Mucosa of descending colon (tissue), 3 donors: ENCODE measurements around the gene PNLIPRP2. TPM values are rescaled to one million over a fixed set of nuclear protein-coding genes. Genes with fewer than 3 reads are reported as not detected.
A peak's percentile ranks its signal among the peaks of the same experiment; 100 is the strongest.

Experiments
- ATAC-seq: fragments of 200-7000 bp; cut with Tn5 transposase; one replicate; pipeline ENCODE4 v1.9.1; 2020; ENCODE audit warnings: mild to moderate bottlenecking, moderate library complexity
- DNase-seq, 3 donors: peaks; one replicate each; pipeline ENCODE4 v3.0.0-alpha.2; 2020
- H3K36me3 ChIP-seq: fragments of 200-600 bp; one replicate; pipeline ENCODE4 v1.8.0; 2021; ENCODE audit warnings: low read depth, mild to moderate bottlenecking
- H3K4me1 ChIP-seq: fragments of 200-600 bp; one replicate; pipeline ENCODE4 v1.8.0; 2021; ENCODE audit warnings: low read depth, mild to moderate bottlenecking
- H3K4me3 ChIP-seq: fragments of 200-600 bp; one replicate; pipeline ENCODE4 v1.8.0; 2021; ENCODE audit warnings: mild to moderate bottlenecking
- H3K9me3 ChIP-seq: fragments of 200-600 bp; one replicate; pipeline ENCODE4 v1.8.0; 2021; ENCODE audit warnings: mild to moderate bottlenecking
- intact Hi-C, 2 donors: fragments of 100-400 bp; cut with DNase I in 1 of 2; cut with micrococcal nuclease in 1 of 2; formaldehyde crosslinking; loops; one replicate each; pipeline versions ENCODE4 v1.11.0 to v1.11.1; 2022; cut with DNase I, micrococcal nuclease
- total RNA-seq, 3 donors: library from RNA; stranded (reverse); fragmentation: NEBNext Ultra II Directional in 2 of 3; extraction: Animal tissue kit (Norgen Biotek cat#: 25700) in 2 of 3; gene quantifications; one replicate each; pipeline versions ENCODE4 v1.2.1 to v1.2.4, GENCODE V29; 2021 to 2023
- TF ChIP-seq, protein P1 (sequence below): fragments of 200-600 bp; IDR thresholded peaks from one replicate; pipeline ENCODE4 v1.8.0; 2022; ENCODE audit warnings: antibody characterized with exemption, mild to moderate bottlenecking
- donor health status: DM: no; HTN: no; CAD: no; lungs with moderate emphysema.
- donor health status: DM: no; HTN: no; CAD: no.
- donor health status: DM: no; HTN: yes; CAD: no.

Gene PNLIPRP2
- total RNA-seq, 3 donors from 2014 or later: 2.8 to 8.9 (median 2.8) TPM

DNA sequence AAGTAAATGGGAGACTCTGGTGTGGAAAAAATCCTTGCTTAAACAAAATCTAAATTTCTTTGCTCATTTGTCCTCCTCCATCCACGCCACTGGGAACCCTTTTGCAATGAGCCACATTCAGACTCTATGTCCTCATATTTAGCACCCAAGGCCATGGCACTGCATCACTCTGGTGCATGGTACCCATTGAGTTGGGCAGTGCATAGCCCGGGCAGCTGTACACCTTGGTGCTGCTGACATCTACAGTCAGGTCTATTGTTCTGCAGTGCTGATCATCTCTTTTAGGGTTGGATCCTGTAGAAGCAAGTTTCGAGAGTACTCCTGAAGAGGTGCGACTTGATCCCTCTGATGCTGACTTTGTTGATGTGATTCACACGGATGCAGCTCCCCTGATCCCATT is 23.2 kb upstream of the PNLIPRP2 start:
- no peak for DNase-seq
- intact Hi-C loops: no loop called here
- Histone ChIP-seq H3K4me1 (no peaks in the 10 kb centered on the region), H3K9me3 (no peaks in the 10 kb centered on the region), H3K36me3 (no peaks in the 10 kb centered on the region), H3K4me3 (no peak overlapping the region)
- peak; percentile 20 for ATAC-seq
- TF ChIP-seq, protein P1, sequence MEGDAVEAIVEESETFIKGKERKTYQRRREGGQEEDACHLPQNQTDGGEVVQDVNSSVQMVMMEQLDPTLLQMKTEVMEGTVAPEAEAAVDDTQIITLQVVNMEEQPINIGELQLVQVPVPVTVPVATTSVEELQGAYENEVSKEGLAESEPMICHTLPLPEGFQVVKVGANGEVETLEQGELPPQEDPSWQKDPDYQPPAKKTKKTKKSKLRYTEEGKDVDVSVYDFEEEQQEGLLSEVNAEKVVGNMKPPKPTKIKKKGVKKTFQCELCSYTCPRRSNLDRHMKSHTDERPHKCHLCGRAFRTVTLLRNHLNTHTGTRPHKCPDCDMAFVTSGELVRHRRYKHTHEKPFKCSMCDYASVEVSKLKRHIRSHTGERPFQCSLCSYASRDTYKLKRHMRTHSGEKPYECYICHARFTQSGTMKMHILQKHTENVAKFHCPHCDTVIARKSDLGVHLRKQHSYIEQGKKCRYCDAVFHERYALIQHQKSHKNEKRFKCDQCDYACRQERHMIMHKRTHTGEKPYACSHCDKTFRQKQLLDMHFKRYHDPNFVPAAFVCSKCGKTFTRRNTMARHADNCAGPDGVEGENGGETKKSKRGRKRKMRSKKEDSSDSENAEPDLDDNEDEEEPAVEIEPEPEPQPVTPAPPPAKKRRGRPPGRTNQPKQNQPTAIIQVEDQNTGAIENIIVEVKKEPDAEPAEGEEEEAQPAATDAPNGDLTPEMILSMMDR: no peak

GRCh38 chr10:116598329-116598728 is 22.4 kb upstream of the PNLIPRP2 start:
- H3K36me3 ChIP-seq: no peaks in the 10 kb centered on the region
- TF ChIP-seq, protein P1: no peak
- no peaks in the 10 kb centered on the region for H3K9me3 ChIP-seq
- H3K4me1 ChIP-seq: no peaks in the 10 kb centered on the region
- intact Hi-C loops: no loop called here
- no peak for ATAC-seq
- DNase-seq: no peak
- H3K4me3 ChIP-seq: no peak overlapping the region

- Histone ChIP-seq H3K4me3 (no peak overlapping the region), H3K9me3 (no peaks in the 10 kb centered on the region), H3K4me1 (no peaks in the 10 kb centered on the region), H3K36me3 (no peaks in the 10 kb centered on the region)
- TF ChIP-seq, protein P1: no peak
- intact Hi-C loops: no loop called here
- DNase-seq (no peak), ATAC-seq (no peak)
Observed at GRCh38 chr10:116599991-116600390, 20.8 kb upstream of the PNLIPRP2 start.

DNA sequence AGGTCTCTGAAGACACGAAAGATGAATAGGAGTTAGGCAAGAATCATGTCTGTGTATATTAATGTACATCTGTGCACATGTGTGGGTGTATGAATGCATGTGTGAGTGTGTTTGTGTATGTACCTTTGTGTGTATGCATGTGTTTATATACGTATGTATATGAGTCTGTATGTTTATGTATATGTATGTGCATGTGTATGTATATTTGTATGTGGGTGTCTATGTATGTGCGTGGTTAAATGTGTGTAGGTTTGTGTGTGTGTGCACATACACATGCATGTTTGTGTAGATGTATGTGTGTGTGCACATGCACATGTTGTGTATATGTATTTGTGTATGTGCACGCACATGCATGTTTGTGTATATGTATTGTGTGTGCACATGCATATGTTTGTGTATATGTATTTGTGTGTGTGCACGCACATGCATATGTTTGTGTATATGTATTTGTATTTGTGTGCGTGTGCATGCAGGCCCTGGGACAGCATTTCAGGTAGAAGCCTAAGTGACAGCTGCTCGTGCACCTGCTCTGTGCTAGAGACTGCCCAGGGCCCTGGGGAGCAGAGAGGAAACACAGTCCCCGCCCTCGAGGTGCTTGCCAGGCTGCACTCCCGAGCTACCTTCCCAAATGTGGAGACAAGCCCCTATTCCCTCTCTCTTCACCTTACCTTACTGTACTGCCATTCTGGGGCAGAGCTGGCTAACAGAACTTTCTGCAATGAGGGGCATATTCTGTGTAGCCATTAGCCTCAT is 17.9 kb upstream of the PNLIPRP2 start:
- TF ChIP-seq, protein P1: no peak
- intact Hi-C loops: no loop called here
- ATAC-seq: peak; percentile 36
- H3K4me3 ChIP-seq: no peak overlapping the region
- H3K36me3 ChIP-seq: no peaks in the 10 kb centered on the region
- no peaks in the 10 kb centered on the region for H3K4me1 ChIP-seq
- no peaks in the 10 kb centered on the region for H3K9me3 ChIP-seq
- no peak for DNase-seq

DNA sequence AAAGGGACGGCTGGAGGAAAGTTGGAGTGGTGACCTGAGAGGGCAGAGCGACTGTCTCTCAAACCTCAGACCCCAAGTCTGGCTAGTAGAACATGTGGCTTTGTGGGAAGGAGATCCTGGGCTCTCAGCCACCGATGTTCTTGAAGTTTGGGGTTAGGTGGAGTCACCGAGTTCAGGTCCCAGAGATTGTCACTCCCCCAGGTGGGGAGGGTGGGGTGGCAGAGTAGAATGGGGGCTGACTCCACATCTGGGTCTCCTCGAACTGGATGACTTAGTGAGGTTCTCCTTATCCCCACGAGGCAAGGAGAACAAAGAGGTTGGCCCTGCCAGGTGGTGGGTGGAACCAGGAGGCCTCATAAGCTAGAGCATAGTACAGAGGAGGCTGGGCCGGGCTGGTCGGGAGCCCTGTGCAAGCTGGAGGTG is 14.7 kb upstream of the PNLIPRP2 start:
- no peaks in the 10 kb centered on the region for H3K9me3 ChIP-seq
- DNase-seq (no peak), ATAC-seq (no peak)
- no peak overlapping the region for H3K4me3 ChIP-seq
- TF ChIP-seq, protein P1: no peak
- intact Hi-C loops: no loop called here
- H3K36me3 ChIP-seq: no peaks in the 10 kb centered on the region
- H3K4me1 ChIP-seq: no peaks in the 10 kb centered on the region
